Measurements from ENCODE around the gene KCNE4.

DNA sequence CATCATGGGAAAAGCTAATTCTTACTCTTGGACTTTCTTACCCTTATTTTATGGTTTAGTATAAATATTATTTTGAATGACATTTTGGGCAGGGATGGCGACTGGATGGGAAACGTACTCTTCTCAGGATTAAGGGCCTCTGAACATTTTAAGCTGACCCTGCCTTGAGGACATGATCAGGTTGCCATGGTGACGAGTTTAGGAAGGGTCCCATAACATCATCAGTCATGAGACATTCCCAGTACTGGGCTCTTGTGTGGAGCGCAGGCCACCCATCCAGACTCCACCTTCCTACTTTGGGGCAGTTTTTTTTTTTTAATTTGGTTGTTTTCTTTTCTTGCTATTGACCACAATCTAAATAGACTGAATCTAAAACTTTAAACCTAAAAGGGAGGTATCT is 40.7 kb downstream of the KCNE4 start:
- TF ChIP-seq ZNF274 (IDR thresholded peaks at IDR 0.05; ENCODE audit: low read depth, low read length) = no peak
- no peak for TF ChIP-seq YY1 (IDR thresholded peaks at IDR 0.05; ENCODE audit: insufficient read depth, insufficient read length)

Measured in NT2/D1 (cell line).